GM12864 (cell line): ENCODE measurements around the gene POU2F3.

ENCODE experiments used
- DNase-seq: peaks from one replicate; pipeline ENCODE4 v3.0.0-alpha.2; 2011; ENCODE audit warnings: low read depth
- H3K4me3 ChIP-seq: 2 replicates; pipeline ENCODE4 v1.5.1; 2011; ENCODE audit warnings: mild to moderate bottlenecking, low read depth, low read length, control low read depth
- CTCF ChIP-seq: IDR thresholded peaks from 2 replicates; pipeline ENCODE4 v1.5.1; 2011; ENCODE audit warnings: low read depth, mild to moderate bottlenecking, moderate library complexity, low read length, control low read depth, inconsistent platforms; ENCODE audit errors: missing control alignments

Gene POU2F3

GRCh38 chr11:120283124-120283523, 43.2 kb downstream of the POU2F3 start:
- no peak overlapping the region for H3K4me3 ChIP-seq
- TF ChIP-seq CTCF: no peak
- no peak for DNase-seq

GRCh38 chr11:120284272-120284671, 44.3 kb downstream of the POU2F3 start:
- no peak for DNase-seq
- TF ChIP-seq CTCF: no peak
- H3K4me3 ChIP-seq: no peak overlapping the region

- DNase-seq: no peak
- H3K4me3 ChIP-seq: no peak overlapping the region
- no peak for TF ChIP-seq CTCF
These were observed 45.3 kb downstream of the POU2F3 start for GRCh38 chr11:120285256-120285655.

GRCh38 chr11:120288021-120288420, 48.1 kb downstream of the POU2F3 start:
- no peak for TF ChIP-seq CTCF
- no peak overlapping the region for H3K4me3 ChIP-seq
- DNase-seq: no peak

- no peak for TF ChIP-seq CTCF
- DNase-seq: no peak
- H3K4me3 ChIP-seq: no peak overlapping the region
These were observed 49.5 kb downstream of the POU2F3 start for GRCh38 chr11:120289426-120289825.

- TF ChIP-seq CTCF: no peak
- H3K4me3 ChIP-seq: no peak overlapping the region
- no peak for DNase-seq
These were observed 51.0 kb downstream of the POU2F3 start for GRCh38 chr11:120290956-120291355.

GRCh38 chr11:120293038-120293800, 53.3 kb downstream of the POU2F3 start:
- H3K4me3 ChIP-seq: no peak overlapping the region
- DNase-seq: no peak
- no peak for TF ChIP-seq CTCF
